Tibial artery (tissue), 4 donors: ENCODE measurements around the gene ABCB6.

ENCODE experiments used
- DNase-seq, 2 donors: peaks; one replicate each; pipeline ENCODE4 v3.0.0-alpha.2; 2019
- H3K27ac ChIP-seq, 2 donors: fragments of 200-600 bp; sonication (generic) in 1 of 2; 1 replicate in 1 of 2; 2 replicates in 1 of 2; pipeline ENCODE4 v1.5.1; 2018 to 2019; ENCODE audit warnings: mild to moderate bottlenecking in 1 of 2
- H3K27me3 ChIP-seq, 2 donors: fragments of 200-600 bp; sonication (generic) in 1 of 2; one replicate each; pipeline versions ENCODE4 v1.5.1 to v1.6.0; 2016 to 2019
- H3K36me3 ChIP-seq, 3 donors: fragments of 200-600 bp; sonication (generic) in 2 of 3; one replicate each; pipeline ENCODE4 v1.5.1; 2016 to 2019; ENCODE audit warnings: mild to moderate bottlenecking in 2 of 3
- H3K4me1 ChIP-seq, 4 donors: fragments of 200-600 bp; sonication (generic) in 2 of 4; 1 replicate in 3 of 4; 2 replicates in 1 of 4; pipeline ENCODE4 v1.5.1; 2016 to 2019
- H3K4me3 ChIP-seq, 2 donors: fragments of 200-600 bp; sonication (generic) in 1 of 2; 1 replicate in 1 of 2; 2 replicates in 1 of 2; pipeline ENCODE4 v1.5.1; 2018 to 2019; ENCODE audit warnings: mild to moderate bottlenecking in 2 of 2
- H3K9me3 ChIP-seq, 3 donors: fragments of 200-600 bp; sonication (generic) in 1 of 3; one replicate each; pipeline ENCODE4 v1.5.1; 2016 to 2019
- CTCF ChIP-seq, 2 experiments: fragments of 200-600 bp in 1 of 2; fragments of 450-650 bp in 1 of 2; IDR thresholded peaks; one replicate each; pipeline ENCODE4 v1.5.1; 2017 to 2019; ENCODE audit warnings: antibody characterized with exemption in 2 of 2, mild to moderate bottlenecking in 1 of 2, moderate library complexity in 1 of 2
- intact Hi-C: fragments of 100-400 bp; cut with DNase I; formaldehyde crosslinking; loops from one replicate; pipeline ENCODE4 v1.15.0; 2023; ENCODE audit warnings: low total_unique reads

The ABCB6 gene

GRCh38 chr2:219168526-219168925 lies 50.2 kb downstream of the ABCB6 start:
- Histone ChIP-seq H3K27ac (no peak overlapping the region), H3K4me3 (no peak overlapping the region), H3K27me3 (no peaks in the 10 kb centered on the region), H3K4me1 (peaks cover 0 to 11% (median 8%) of the 10 kb centered on the region in 4 donors), H3K36me3 (peaks cover 11 to 20% (median 18%) of the 10 kb centered on the region in 3 donors), H3K9me3 (no peaks in the 10 kb centered on the region)
- TF ChIP-seq CTCF (IDR thresholded peaks at IDR 0.05) = no peak
- intact Hi-C loops = no loop called here
- no peak for DNase-seq

- peaks cover 0 to 11% (median 8%) of the 10 kb centered on the region in 4 donors for H3K4me1 ChIP-seq
- H3K9me3 ChIP-seq = no peaks in the 10 kb centered on the region
- no peak overlapping the region for H3K4me3 ChIP-seq
- intact Hi-C loops = no loop called here
- no peak for DNase-seq
- no peaks in the 10 kb centered on the region for H3K27me3 ChIP-seq
- peaks cover 6 to 15% (median 13%) of the 10 kb centered on the region in 3 donors for H3K36me3 ChIP-seq
- no peak overlapping the region for H3K27ac ChIP-seq
- no peak for TF ChIP-seq CTCF (IDR thresholded peaks at IDR 0.05)
Measured at GRCh38 chr2:219167997-219168396, 50.8 kb downstream of the ABCB6 start.

GRCh38 chr2:219165058-219165911 lies 53.5 kb downstream of the ABCB6 start:
- intact Hi-C loops = no loop called here

GRCh38 chr2:219163156-219163555 lies 55.6 kb downstream of the ABCB6 start:
- H3K4me3 ChIP-seq = no peak overlapping the region
- H3K36me3 ChIP-seq = peaks cover 0 to under 1% (median 0%) of the 10 kb centered on the region in 3 donors
- TF ChIP-seq CTCF (IDR thresholded peaks at IDR 0.05) = no peak
- peaks cover 0 to 12% (median 10%) of the 10 kb centered on the region in 4 donors for H3K4me1 ChIP-seq
- no peak for DNase-seq
- H3K27me3 ChIP-seq = no peaks in the 10 kb centered on the region
- no peaks in the 10 kb centered on the region for H3K9me3 ChIP-seq
- H3K27ac ChIP-seq = no peak overlapping the region
- intact Hi-C loops = no loop called here

More at GRCh38 chr2:219165058-219165911, 53.5 kb downstream of the ABCB6 start:
- no peak for TF ChIP-seq CTCF (IDR thresholded peaks at IDR 0.05)
- Histone ChIP-seq H3K9me3 (no peaks in the 10 kb centered on the region), H3K4me3 (no peak overlapping the region), H3K27ac (no peak overlapping the region), H3K36me3 (no peaks in the 10 kb centered on the region), H3K4me1 (peaks cover 0 to 8% (median 6%) of the 10 kb centered on the region in 4 donors), H3K27me3 (no peaks in the 10 kb centered on the region)
- peak in 1 of 2 donors; percentile 57 for DNase-seq

- H3K9me3 ChIP-seq = no peaks in the 10 kb centered on the region
- peak overlapping the region; percentile 91 to 92 for H3K27ac ChIP-seq
- peaks cover 12 to 20% (median 12%) of the 10 kb centered on the region in 3 donors for H3K36me3 ChIP-seq
- TF ChIP-seq CTCF (IDR thresholded peaks at IDR 0.05) = no peak
- intact Hi-C loops = no loop called here
- DNase-seq = no peak
- no peaks in the 10 kb centered on the region for H3K27me3 ChIP-seq
- H3K4me1 ChIP-seq = peaks cover 0 to 12% (median 10%) of the 10 kb centered on the region in 4 donors
- peak overlapping the region; percentile 66 to 84 for H3K4me3 ChIP-seq
Measured at GRCh38 chr2:219161097-219161496, 57.7 kb downstream of the ABCB6 start.
